Sigmoid colon (tissue), 7 donors: ENCODE results near the gene GARNL3. TPM values are rescaled to one million over a fixed set of nuclear protein-coding genes. Genes with fewer than 3 reads are reported as not detected.

Experiments
- DNase-seq: peaks from one replicate; pipeline ENCODE4 v3.0.0-alpha.2; 2019
- H3K27ac ChIP-seq, 4 donors: fragments of 200-600 bp; sonication (generic); one replicate each; pipeline ENCODE4 v1.5.1; 2016 to 2019; ENCODE audit warnings: mild to moderate bottlenecking in 1 of 4
- H3K27me3 ChIP-seq, 3 donors: fragments of 200-600 bp; sonication (generic); one replicate each; pipeline ENCODE4 v1.5.1; 2019; ENCODE audit warnings: mild to moderate bottlenecking in 1 of 3
- H3K36me3 ChIP-seq, 4 donors: fragments of 200-600 bp; sonication (generic); one replicate each; pipeline ENCODE4 v1.5.1; 2016 to 2019
- H3K4me1 ChIP-seq, 4 donors: fragments of 200-600 bp; sonication (generic); one replicate each; pipeline ENCODE4 v1.5.1; 2017 to 2019
- H3K4me3 ChIP-seq, 4 donors: fragments of 200-600 bp; sonication (generic); one replicate each; pipeline ENCODE4 v1.5.1; 2017 to 2019; ENCODE audit warnings: mild to moderate bottlenecking in 2 of 4, moderate library complexity in 1 of 4
- H3K9me3 ChIP-seq, 4 donors: fragments of 200-600 bp in 3 of 4; sonication (generic) in 3 of 4; one replicate each; pipeline versions ENCODE4 v1.5.1 to v1.6.1; 2013 to 2019
- EP300 ChIP-seq, 4 donors: sonication (generic); formaldehyde crosslinking; IDR thresholded peaks; one replicate each; pipeline ENCODE4 v1.6.1; 2017; ENCODE audit warnings: antibody characterized with exemption in 4 of 4
- POLR2A ChIP-seq, 2 donors: fragments of 450-650 bp; IDR thresholded peaks; one replicate each; pipeline ENCODE4 v1.6.1; 2016; ENCODE audit warnings: antibody characterized with exemption in 2 of 2, mild to moderate bottlenecking in 2 of 2, moderate library complexity in 2 of 2
- POLR2AphosphoS5 ChIP-seq, 4 donors: sonication (generic); formaldehyde crosslinking; IDR thresholded peaks; one replicate each; pipeline ENCODE4 v1.6.1; 2017; ENCODE audit warnings: antibody characterized with exemption in 4 of 4
- WGBS, 2 donors: extraction: QIAGEN DNeasy Blood & Tissue Kit; methylation state at CpG; one replicate each; pipeline ENCODE4 v1.1.7; 2013; 5-methylcytosine and 5-hydroxymethylcytosine counted together
- intact Hi-C: fragments of 100-400 bp; cut with DNase I; formaldehyde crosslinking; loops from one replicate; pipeline ENCODE4 v1.15.1; 2023
- polyA plus RNA-seq, 3 donors: library from polyadenylated mRNA; stranded (reverse); fragments of 200-250 nt; gene quantifications; one replicate each; pipeline ENCODE4 v1.2.3, GENCODE V29; 2013
- total RNA-seq, 4 donors: library from RNA; depleted of rRNA; stranded (reverse); fragments of >200 nt; gene quantifications; one replicate each; pipeline ENCODE4 v1.1.0, GENCODE V29; 2016
- TF ChIP-seq, protein P1 (sequence below), 4 experiments: fragments of 450-650 bp in 3 of 4; fragments of 200-600 bp in 1 of 4; IDR thresholded peaks; one replicate each; pipeline ENCODE4 v1.5.1; 2016 to 2019; ENCODE audit warnings: antibody characterized with exemption in 4 of 4, mild to moderate bottlenecking in 3 of 4, moderate library complexity in 2 of 4
- donor health status: healthy with polysubstance abuse.
- donor health status: Bipolar disorder and iron deficiency.
- donor health status: healthy.

GARNL3 gene
- total and polyA plus RNA-seq, 7 donors = 0.92 to 28.0 (median 10.2) TPM

GRCh38 chr9:127358023-127358535, 93.5 kb downstream of the GARNL3 start:
- DNase-seq = no peak
- H3K9me3 ChIP-seq = no peaks in the 10 kb centered on the region
- 89 to 92% methylated on average over 3 of the region's 3 CpGs for WGBS, 2 donors
- H3K4me1 ChIP-seq = peaks cover 0 to 9% (median 2%) of the 10 kb centered on the region in 4 donors
- intact Hi-C loops = no loop called here
- no peak overlapping the region for H3K27ac ChIP-seq
- no peak overlapping the region for H3K4me3 ChIP-seq
- TF ChIP-seq, protein P1, sequence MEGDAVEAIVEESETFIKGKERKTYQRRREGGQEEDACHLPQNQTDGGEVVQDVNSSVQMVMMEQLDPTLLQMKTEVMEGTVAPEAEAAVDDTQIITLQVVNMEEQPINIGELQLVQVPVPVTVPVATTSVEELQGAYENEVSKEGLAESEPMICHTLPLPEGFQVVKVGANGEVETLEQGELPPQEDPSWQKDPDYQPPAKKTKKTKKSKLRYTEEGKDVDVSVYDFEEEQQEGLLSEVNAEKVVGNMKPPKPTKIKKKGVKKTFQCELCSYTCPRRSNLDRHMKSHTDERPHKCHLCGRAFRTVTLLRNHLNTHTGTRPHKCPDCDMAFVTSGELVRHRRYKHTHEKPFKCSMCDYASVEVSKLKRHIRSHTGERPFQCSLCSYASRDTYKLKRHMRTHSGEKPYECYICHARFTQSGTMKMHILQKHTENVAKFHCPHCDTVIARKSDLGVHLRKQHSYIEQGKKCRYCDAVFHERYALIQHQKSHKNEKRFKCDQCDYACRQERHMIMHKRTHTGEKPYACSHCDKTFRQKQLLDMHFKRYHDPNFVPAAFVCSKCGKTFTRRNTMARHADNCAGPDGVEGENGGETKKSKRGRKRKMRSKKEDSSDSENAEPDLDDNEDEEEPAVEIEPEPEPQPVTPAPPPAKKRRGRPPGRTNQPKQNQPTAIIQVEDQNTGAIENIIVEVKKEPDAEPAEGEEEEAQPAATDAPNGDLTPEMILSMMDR (IDR thresholded peaks at IDR 0.05) = no peak
- no peak for TF ChIP-seq EP300 (IDR thresholded peaks at IDR 0.05)
- no peak for TF ChIP-seq POLR2AphosphoS5 (IDR thresholded peaks at IDR 0.05)
- TF ChIP-seq POLR2A (IDR thresholded peaks at IDR 0.05) = no peak
- H3K36me3 ChIP-seq = peaks cover 0 to 36% (median 4%) of the 10 kb centered on the region in 4 donors
- H3K27me3 ChIP-seq = no peaks in the 10 kb centered on the region

DNA sequence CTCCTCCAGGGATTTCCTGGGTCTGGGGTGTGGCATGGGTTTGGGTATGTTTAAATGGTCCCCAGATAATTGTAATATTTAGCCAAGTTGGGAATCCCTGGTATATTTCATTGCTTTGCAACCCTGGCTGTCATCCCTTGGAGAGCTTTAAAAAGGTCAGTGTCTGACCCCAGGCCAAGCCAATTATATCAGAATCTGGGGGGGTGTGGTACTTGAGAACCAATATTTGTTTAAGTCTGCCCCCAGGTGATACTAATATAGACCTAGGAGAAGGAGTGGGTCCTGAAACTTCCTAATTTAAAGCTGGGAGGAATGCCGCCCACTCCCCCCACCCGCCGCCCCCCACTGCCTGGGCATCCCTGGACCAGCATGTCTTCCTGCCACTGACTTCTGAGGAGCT, 94.2 kb downstream of the GARNL3 start:
- H3K27ac ChIP-seq = peak overlapping the region in 1 of 4 donors; percentile 27
- peaks cover 0 to 9% (median 2%) of the 10 kb centered on the region in 4 donors for H3K4me1 ChIP-seq
- H3K36me3 ChIP-seq = peaks cover 0 to 36% (median 4%) of the 10 kb centered on the region in 4 donors

DNA sequence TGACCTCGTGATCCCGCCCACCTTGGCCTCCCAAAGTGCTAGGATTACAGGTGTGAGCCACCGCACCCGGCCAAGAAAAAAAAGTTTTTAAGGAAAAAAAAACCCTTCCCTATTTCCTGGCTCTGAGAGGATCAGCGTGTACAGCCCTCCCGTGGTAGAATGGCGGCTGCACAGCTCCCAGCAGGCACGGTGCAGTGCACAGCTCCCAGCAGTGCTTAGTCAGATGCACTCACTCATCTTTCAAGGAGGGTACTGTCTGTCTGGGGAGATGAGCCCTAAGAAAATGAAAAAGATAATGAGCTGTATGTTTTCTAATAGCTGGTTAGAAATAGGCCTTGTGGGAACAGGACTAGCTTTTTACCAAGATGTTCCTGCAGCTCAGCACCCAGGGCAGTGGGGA, 95.7 kb downstream of the GARNL3 start:
- Histone ChIP-seq H3K4me3 (no peak overlapping the region), H3K36me3 (peaks cover 0 to 40% (median 4%) of the 10 kb centered on the region in 4 donors), H3K27ac (no peak overlapping the region), H3K27me3 (no peaks in the 10 kb centered on the region), H3K9me3 (no peaks in the 10 kb centered on the region), H3K4me1 (peaks cover 0 to 9% (median 2%) of the 10 kb centered on the region in 4 donors)
- intact Hi-C loops = no loop called here
- TF ChIP-seq POLR2AphosphoS5 (IDR thresholded peaks at IDR 0.05) = no peak
- TF ChIP-seq POLR2A (IDR thresholded peaks at IDR 0.05) = no peak
- no peak for TF ChIP-seq EP300 (IDR thresholded peaks at IDR 0.05)
- TF ChIP-seq, protein P1 (IDR thresholded peaks at IDR 0.05) = no peak
- DNase-seq = no peak
- WGBS, 2 donors = 79% methylated on average over 8 of the region's 8 CpGs

More for the DNA sequence above, 94.2 kb downstream of the GARNL3 start:
- H3K27me3 ChIP-seq = no peaks in the 10 kb centered on the region
- intact Hi-C loops = no loop called here
- WGBS, 2 donors = 93 to 97% methylated on average over 3 of the region's 3 CpGs
- H3K9me3 ChIP-seq = no peaks in the 10 kb centered on the region
- DNase-seq = no peak
- no peak overlapping the region for H3K4me3 ChIP-seq
- TF ChIP-seq POLR2A (IDR thresholded peaks at IDR 0.05) (no peak), POLR2AphosphoS5 (IDR thresholded peaks at IDR 0.05) (no peak), EP300 (IDR thresholded peaks at IDR 0.05) (no peak)
- TF ChIP-seq, protein P1 (IDR thresholded peaks at IDR 0.05) = no peak

GRCh38 chr9:127360829-127361228, 96.3 kb downstream of the GARNL3 start:
- H3K36me3 ChIP-seq = peaks cover 0 to 39% (median 4%) of the 10 kb centered on the region in 4 donors
- no peaks in the 10 kb centered on the region for H3K9me3 ChIP-seq
- no peak for DNase-seq
- WGBS, 2 donors = 56 to 65% methylated on average over 2 of the region's 2 CpGs
- no peaks in the 10 kb centered on the region for H3K27me3 ChIP-seq
- peaks cover 0 to 9% (median 2%) of the 10 kb centered on the region in 4 donors for H3K4me1 ChIP-seq
- H3K4me3 ChIP-seq = no peak overlapping the region
- TF ChIP-seq, protein P1 (IDR thresholded peaks at IDR 0.05) = peak in 1 of 4 experiments; percentile 14
- TF ChIP-seq POLR2AphosphoS5 (IDR thresholded peaks at IDR 0.05) = no peak
- H3K27ac ChIP-seq = no peak overlapping the region
- intact Hi-C loops = no loop called here

GRCh38 chr9:127361561-127361960, 97.0 kb downstream of the GARNL3 start:
- H3K4me1 ChIP-seq = peaks cover 0 to 9% (median 2%) of the 10 kb centered on the region in 4 donors
- 13 to 34% methylated on average over 3 of the region's 3 CpGs for WGBS, 2 donors
- H3K9me3 ChIP-seq = no peaks in the 10 kb centered on the region
- no peak for DNase-seq
- no peak overlapping the region for H3K4me3 ChIP-seq
- intact Hi-C loops = no loop called here
- H3K36me3 ChIP-seq = peaks cover 0 to 33% (median 4%) of the 10 kb centered on the region in 4 donors
- TF ChIP-seq EP300 (IDR thresholded peaks at IDR 0.05) (no peak), POLR2AphosphoS5 (IDR thresholded peaks at IDR 0.05) (no peak), POLR2A (IDR thresholded peaks at IDR 0.05) (no peak)
- TF ChIP-seq, protein P1 (IDR thresholded peaks at IDR 0.05) = no peak
- H3K27me3 ChIP-seq = no peaks in the 10 kb centered on the region
- H3K27ac ChIP-seq = no peak overlapping the region
